ENCODE results near the gene DDAH2. TPM values are rescaled to one million over a fixed set of nuclear protein-coding genes. Genes with fewer than 3 reads are reported as not detected.

The DDAH2 gene
- total and polyA plus RNA-seq, 10 of the 15 experiments (the other 5 are each of a cell fraction or from before 2014, with no cell fraction given): 0.35 to 9.9 (median 6.2) TPM

DNA sequence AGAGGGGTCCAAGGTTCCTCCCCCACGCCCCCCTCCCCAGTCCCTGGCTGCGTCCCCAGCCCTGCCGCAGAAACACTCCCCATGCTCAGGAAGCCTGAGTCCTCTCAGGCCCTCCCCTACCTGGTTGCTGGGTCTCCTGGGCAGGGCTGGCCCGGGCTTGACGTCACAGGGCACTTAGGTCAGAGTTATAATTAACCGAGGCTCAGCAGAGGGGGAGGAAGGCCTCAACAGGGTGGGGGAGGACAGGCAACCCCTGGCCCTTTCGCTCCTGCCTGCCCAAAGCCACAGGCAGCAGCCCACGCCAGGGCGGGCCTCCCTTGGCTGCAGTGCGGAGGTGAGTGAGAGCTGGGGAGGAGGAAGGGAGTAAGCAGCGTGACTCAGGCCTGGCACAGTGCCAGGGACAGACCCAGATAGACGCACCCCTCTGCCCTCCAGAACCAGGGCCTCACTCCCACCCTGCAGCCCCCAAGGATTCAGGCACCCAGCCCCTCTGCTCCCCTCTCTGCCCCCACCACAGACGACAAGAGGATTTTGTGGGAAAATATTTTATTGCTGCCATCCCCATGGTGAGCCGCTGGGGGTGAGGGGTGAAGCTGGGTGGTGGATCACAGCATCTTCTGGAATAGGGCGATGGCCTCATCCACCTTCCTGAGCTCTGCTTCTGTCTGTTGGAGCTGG is 48.0 kb upstream of the DDAH2 start, which contains the start of gene VWA7 (continued):
- TF ChIP-seq, protein P1, sequence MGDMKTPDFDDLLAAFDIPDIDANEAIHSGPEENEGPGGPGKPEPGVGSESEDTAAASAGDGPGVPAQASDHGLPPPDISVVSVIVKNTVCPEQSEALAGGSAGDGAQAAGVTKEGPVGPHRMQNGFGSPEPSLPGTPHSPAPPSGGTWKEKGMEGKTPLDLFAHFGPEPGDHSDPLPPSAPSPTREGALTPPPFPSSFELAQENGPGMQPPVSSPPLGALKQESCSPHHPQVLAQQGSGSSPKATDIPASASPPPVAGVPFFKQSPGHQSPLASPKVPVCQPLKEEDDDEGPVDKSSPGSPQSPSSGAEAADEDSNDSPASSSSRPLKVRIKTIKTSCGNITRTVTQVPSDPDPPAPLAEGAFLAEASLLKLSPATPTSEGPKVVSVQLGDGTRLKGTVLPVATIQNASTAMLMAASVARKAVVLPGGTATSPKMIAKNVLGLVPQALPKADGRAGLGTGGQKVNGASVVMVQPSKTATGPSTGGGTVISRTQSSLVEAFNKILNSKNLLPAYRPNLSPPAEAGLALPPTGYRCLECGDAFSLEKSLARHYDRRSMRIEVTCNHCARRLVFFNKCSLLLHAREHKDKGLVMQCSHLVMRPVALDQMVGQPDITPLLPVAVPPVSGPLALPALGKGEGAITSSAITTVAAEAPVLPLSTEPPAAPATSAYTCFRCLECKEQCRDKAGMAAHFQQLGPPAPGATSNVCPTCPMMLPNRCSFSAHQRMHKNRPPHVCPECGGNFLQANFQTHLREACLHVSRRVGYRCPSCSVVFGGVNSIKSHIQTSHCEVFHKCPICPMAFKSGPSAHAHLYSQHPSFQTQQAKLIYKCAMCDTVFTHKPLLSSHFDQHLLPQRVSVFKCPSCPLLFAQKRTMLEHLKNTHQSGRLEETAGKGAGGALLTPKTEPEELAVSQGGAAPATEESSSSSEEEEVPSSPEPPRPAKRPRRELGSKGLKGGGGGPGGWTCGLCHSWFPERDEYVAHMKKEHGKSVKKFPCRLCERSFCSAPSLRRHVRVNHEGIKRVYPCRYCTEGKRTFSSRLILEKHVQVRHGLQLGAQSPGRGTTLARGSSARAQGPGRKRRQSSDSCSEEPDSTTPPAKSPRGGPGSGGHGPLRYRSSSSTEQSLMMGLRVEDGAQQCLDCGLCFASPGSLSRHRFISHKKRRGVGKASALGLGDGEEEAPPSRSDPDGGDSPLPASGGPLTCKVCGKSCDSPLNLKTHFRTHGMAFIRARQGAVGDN (IDR thresholded peaks at IDR 0.05): no peak
- no peak for TF ChIP-seq FOS (IDR thresholded peaks at IDR 0.05; ENCODE audit: borderline replicate concordance, extremely low read depth, insufficient read length)

DNA sequence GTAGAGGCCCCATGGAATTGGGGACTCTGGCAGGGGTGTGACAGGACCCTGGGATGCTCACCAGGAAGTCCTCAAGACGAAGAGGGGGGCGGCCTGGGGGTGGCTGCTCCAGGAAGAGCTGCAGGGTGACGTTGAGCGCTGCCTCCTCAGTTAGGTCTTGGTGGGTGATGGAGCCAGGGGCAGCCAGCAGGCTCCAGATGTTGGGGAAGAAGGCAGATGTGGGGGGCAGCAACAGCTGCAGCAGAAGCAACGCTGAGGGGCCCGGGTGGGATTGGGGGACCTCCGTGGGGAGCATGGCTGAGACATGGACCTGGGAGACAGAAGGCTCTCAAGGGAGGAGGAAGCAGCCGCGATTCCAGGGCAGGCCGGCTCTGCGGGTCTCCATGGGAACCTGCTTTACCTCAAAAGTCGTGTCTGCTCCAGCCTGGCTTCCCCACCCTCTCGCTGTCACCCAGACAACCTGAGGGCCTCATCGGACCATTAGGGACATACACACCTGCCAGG is 47.4 kb upstream of the DDAH2 start:
- CTCF ChIA-PET: interaction anchor here (1.9 to 9.2 kb wide), 2 partner anchors 12 to 42 kb away, joined by 6 to 208 read pairs; partner anchors contain the start of genes CLIC1, DDAH2 and MSH5
- DNase-seq (ENCODE audit: low read depth, low spot score) (no peak), ATAC-seq (peak; percentile 50), FAIRE-seq (no peak)
- Histone ChIP-seq H2AFZ (ENCODE audit: control insufficient read depth, low read depth, low read length) (no peak overlapping the region; the same call in 1 of the 2 replicates), H4K20me1 (ENCODE audit: control insufficient read depth, insufficient read depth) (no peaks in the 10 kb centered on the region), H3K36me3 (ENCODE audit: control insufficient read depth in 2 of 2, insufficient read depth in 2 of 2, low read length in 1 of 2) (peaks cover 0 to 29% of the 10 kb centered on the region in 2 experiments; a peak in 3 of 4 replicates), H3K79me2 (ENCODE audit: control insufficient read depth, insufficient read depth, low read length) (no peaks in the 10 kb centered on the region), H3K9me3 (replicated peaks; ENCODE audit: control insufficient read depth, insufficient read depth, low read length) (no peaks in the 10 kb centered on the region), H3K4me3 (no peak overlapping the region), H3K27me3 (replicated peaks in 1 of 2; ENCODE audit: control insufficient read depth in 2 of 2, insufficient read depth in 2 of 2, low read length in 1 of 2) (no peaks in the 10 kb centered on the region), H3K4me1 (ENCODE audit: control insufficient read depth, insufficient read depth, low read length) (peaks cover 18% of the 10 kb centered on the region), H3K4me2 (ENCODE audit: control insufficient read depth, insufficient read depth) (peak overlapping the region; percentile 62), H3K27ac (ENCODE audit: control insufficient read depth, insufficient read depth) (peak overlapping the region; percentile 37; the same call in 1 of the 2 replicates), H3K9ac (ENCODE audit: control insufficient read depth, insufficient read depth, low read length) (0 out of 2 replicates have a peak overlapping the region, but pooled peaks have one; percentile 15)
- BruUV-seq (replicated peaks): no TSS peak
- RAD21 ChIA-PET (ENCODE audit: unreplicated experiment): interaction anchor here (1.0 to 2.1 kb wide), 3 partner anchors 19 to 54 kb away, joined by 3 to 8 read pairs (median 7); partner anchors contain the start of gene VARS1
- TF ChIP-seq SMARCA5 (IDR thresholded peaks at IDR 0.05) (0 out of 2 replicates have a peak, but pooled peaks have one; percentile 10), MYC (IDR thresholded peaks at IDR 0.05; ENCODE audit: insufficient read depth, insufficient read length, insufficient replicate concordance, low read length, severe bottlenecking) (no peak), BACH1 (IDR thresholded peaks at IDR 0.05; ENCODE audit: borderline replicate concordance) (no peak), CREB1 (IDR thresholded peaks at IDR 0.05; ENCODE audit: low read depth) (no peak)
- TF ChIP-seq, protein P2, sequence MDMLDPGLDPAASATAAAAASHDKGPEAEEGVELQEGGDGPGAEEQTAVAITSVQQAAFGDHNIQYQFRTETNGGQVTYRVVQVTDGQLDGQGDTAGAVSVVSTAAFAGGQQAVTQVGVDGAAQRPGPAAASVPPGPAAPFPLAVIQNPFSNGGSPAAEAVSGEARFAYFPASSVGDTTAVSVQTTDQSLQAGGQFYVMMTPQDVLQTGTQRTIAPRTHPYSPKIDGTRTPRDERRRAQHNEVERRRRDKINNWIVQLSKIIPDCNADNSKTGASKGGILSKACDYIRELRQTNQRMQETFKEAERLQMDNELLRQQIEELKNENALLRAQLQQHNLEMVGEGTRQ (IDR thresholded peaks at IDR 0.05; ENCODE audit: borderline replicate concordance, low read depth, low read length): no peak
- 28% methylated on average over 10 of the region's 14 CpGs for WGBS (ENCODE audit: insufficient coverage, insufficient replicate concordance, low lambda C conversion rate, missing lambda C conversion rate)
- intact Hi-C loops (cut with micrococcal nuclease; ENCODE audit: unreplicated experiment): loop anchor here (10.0 kb wide), 1 partner anchor 48 kb away; the partner anchor contains the start of gene HSPA1B
- POLR2A ChIA-PET: interaction anchor here (1.2 to 2.0 kb wide), 4 partner anchors 10 to 38 kb away, joined by 4 to 9 read pairs (median 6); no protein-coding TSS in a partner anchor
- SMC1A ChIA-PET (ENCODE audit: uncharacterized antibody, unreplicated experiment): no interaction called here
- in situ Hi-C loops (cut with MboI): no loop called here
